GM18519 (cell line): ENCODE results near the gene RBM20.
"Not testable (repeated sequence)": the region's sequence is repeated elsewhere in the genome, so short reads cannot be mapped to it uniquely, and the experiment has no call there.

ENCODE experiments used
- ATAC-seq: cut with Tn5 transposase; IDR thresholded peaks from one replicate; pipeline ENCODE4 v1.9.1; 2021; ENCODE audit warnings: mild to moderate bottlenecking, moderate library complexity; ENCODE audit not compliant: unreplicated experiment, low FRiP score

RBM20 gene

DNA sequence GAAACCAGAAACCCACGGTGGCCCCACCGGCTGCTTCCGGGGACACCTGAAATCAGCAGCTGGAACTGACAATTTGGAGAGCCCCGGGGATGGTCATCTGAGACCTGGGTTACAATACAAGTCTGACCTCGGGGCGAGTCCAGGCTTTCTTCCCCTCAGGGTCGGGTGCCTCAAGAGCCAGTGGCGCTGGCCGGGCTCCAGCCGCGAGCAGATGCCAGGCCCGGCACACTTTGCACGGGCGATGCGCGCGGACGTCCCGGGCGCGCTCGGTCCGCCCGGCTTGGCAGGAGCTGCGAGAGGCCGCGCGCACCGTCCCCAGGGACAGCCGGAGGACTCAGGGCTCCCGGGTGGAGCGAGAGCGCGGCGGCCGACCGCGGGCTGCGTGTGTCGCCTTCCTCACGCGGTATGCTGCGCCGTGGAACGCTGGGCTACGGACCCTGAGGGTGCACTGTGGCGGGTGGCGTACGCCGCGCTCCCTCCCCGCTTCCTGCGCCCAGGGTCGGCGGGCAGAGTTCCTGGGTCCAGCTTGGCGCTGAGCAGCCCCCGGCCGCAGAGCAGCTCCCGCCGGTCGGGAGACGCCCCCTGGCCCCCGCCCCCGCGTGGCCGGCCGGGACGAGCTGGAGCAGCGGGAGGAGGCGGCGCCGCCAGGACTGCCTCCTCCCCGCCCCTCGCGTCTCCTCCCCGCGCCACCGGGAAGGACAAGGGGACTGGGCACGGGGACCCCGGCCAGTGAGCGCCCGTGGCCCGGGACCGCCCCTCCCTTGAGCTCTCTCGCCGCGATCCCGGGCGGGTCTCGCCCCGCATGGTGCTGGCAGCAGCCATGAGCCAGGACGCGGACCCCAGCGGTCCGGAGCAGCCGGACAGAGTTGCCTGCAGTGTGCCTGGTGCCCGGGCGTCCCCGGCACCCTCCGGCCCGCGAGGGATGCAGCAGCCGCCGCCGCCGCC lies at the start of gene RBM20:
Gene RBM20, plus strand, starts transcription at position 684 of the 945 bp plus-strand sequence. Its CDS starts 119 bp downstream, at position 803.
- ATAC-seq: no peak

DNA sequence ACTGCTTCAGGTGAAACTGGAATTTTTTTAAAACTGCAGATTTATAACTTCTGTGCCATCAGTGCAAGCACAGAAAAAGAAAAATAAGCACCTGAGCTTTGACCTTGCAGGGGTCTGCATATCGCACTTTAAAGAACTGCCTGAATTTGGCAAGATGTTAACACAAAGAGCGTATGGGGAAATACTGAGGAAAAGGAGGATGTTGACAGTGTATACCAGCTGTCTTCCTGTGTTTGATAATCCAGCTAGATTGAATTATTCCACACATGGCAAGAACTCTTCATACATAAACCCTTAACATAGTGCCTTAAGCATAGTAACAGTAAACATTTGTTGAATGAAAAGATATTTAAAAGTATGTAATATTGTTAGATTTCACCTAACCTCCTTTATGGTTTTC lies 46.7 kb upstream of the RBM20 start:
- no peak for ATAC-seq

DNA sequence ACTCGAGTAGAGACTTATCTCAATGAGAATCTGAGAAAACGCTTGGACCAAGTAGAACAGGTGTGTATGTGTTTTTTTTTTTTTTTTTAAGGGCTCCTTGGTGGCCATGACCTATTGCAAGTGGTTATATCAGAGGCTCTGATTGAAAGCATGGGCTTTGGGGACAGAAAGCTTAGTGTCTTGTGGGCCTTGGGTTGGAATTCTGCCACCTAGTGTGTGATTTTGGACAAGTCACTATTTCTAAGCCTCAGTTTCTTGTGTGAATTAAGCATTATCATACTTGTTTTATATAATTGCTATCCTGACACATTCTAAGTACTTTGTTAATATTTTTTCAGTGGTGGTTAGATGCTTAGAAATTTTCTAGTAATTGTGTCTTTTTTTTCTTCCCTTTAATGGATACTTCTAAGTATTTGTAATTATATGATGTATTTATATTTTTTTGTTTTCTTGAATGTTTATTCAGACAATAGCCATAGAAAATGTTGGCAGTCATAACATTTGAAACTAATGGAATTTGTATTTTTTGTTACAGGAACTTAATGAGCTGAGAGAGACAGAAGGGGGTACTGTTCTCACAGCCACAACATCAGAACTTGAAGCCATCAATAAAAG lies 43.5 kb upstream of the RBM20 start:
- peak; percentile 57 for ATAC-seq

DNA sequence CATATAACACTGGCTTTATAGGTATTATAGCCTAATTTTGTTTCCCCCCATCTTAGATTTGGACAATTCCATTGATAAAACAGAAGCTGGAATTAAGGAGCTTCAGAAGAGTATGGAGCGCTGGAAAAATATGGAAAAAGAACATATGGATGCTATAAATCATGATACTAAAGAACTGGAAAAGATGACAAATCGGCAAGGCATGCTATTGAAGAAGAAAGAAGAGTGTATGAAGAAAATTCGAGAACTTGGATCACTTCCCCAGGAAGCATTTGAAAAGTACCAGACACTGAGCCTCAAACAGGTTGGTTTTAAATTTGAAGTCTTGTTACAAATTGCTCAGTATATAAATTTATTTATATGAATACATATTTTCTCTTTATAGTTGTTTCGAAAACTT lies 42.6 kb upstream of the RBM20 start:
- no peak for ATAC-seq

DNA sequence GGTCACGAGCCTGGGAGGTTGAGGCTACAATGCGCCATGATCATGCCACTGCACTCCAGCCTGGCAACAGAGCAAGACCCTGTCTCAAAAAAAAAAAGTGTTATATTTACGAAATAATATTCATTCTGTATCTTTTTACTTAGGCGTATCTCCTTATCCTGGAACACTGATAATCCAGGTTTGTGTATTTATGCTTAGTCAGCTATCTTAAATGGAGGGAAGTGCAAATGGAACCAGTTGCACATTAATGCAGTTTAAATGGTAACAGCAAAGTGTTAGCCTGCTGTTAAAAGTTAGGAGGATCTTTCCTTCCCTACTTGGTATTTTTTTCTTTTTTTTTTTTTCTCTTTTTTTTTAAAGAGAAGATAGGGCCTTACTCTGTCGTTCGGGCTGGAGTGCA lies 36.0 kb upstream of the RBM20 start:
- ATAC-seq: no peak

- no peak for ATAC-seq
Observed at GRCh38 chr10:110609605-110610004, 34.5 kb upstream of the RBM20 start.

- no peak for ATAC-seq
Observed at GRCh38 chr10:110610308-110610774, 33.8 kb upstream of the RBM20 start.

- ATAC-seq: not testable (repeated sequence)
Observed at GRCh38 chr10:110610781-110611180, 33.4 kb upstream of the RBM20 start.

GRCh38 chr10:110612087-110612486 lies 32.0 kb upstream of the RBM20 start:
- no peak for ATAC-seq

DNA sequence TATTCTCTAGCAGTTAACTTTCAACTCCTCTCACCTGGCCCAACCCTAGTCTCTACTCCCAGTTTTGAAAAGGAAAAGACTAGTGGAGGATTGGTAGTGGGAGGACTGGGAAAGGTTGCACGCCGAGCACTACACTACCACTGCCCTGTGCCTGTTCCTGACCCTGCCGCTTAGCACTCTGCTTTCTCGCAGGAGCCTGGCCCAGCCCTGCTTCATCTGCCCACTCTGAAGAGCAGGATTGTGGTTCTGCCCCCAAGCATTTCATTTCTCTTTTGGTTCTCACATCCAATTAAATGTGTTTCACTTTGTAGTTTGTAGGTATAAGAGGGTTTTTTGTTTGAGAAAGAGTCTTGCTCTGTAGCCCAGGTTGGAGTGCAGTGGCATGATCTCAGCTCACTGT lies 31.5 kb upstream of the RBM20 start:
- ATAC-seq: no peak

DNA sequence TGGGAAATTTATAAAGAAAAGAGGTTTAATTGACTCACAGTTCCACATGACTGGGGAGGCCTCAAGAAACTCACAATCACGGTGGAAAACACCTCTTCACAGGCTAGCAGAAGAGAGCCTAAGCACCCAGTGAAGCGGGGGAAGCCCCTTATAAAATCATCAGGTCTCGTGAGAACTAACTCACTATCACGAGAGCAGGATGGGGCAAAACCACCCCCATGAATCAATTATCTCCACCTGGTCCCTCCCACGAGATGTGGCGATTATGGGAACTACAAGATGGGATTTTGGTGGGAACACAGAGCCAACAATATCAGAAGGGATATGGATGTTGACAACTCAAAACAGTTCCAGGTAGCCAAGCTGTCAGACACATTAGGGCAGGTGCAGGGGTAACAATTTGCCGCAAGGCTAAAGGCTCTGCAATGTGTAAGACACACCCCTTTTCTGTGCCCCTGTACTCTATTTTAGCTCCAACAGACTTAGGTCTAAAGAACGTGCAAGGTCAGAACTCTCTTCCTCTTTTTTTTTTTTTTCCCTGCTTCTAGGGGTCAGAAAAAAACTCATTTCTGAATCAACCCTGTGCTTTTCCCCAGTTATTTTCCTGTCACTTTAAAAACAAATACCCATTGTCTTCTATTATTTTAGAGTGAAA lies 30.7 kb upstream of the RBM20 start:
- ATAC-seq: peak; percentile 18

- ATAC-seq: peak; percentile 41
Observed at GRCh38 chr10:110613996-110614495, 30.1 kb upstream of the RBM20 start.

DNA sequence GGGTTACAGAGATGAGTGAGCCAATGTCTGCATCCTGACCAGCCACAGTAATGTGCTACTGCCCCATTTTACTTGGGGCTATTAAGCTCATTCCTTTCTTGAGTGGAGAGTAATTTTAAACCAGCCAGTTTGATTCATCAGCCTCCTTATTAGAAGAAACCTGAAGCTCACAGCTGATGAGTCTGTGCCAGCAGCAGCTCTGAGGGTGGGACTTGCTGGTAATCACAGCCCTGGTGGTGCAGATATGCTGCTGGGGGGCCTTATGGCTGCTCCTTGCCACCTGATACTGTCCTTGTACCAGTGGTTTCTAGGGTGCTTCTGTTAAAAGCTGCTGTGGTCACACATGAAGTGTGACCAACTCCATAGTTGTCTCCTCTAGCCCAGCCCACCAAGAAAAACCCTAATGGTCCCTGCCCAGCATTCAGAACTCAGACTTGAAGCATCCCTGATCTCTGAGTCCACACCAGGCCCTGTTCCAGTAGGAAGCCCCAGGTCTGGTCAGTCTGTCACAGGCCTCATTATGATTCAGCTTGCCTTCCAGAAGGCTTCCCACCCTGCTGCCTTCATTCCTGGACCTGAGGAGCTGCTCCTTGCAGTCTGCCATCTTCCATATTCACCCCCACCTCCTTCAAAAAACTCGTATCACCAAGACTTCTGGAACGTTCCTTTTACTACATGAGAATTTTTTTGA lies 28.9 kb upstream of the RBM20 start:
- no peak for ATAC-seq

GRCh38 chr10:110616493-110617033 lies 27.6 kb upstream of the RBM20 start:
- no peak for ATAC-seq

DNA sequence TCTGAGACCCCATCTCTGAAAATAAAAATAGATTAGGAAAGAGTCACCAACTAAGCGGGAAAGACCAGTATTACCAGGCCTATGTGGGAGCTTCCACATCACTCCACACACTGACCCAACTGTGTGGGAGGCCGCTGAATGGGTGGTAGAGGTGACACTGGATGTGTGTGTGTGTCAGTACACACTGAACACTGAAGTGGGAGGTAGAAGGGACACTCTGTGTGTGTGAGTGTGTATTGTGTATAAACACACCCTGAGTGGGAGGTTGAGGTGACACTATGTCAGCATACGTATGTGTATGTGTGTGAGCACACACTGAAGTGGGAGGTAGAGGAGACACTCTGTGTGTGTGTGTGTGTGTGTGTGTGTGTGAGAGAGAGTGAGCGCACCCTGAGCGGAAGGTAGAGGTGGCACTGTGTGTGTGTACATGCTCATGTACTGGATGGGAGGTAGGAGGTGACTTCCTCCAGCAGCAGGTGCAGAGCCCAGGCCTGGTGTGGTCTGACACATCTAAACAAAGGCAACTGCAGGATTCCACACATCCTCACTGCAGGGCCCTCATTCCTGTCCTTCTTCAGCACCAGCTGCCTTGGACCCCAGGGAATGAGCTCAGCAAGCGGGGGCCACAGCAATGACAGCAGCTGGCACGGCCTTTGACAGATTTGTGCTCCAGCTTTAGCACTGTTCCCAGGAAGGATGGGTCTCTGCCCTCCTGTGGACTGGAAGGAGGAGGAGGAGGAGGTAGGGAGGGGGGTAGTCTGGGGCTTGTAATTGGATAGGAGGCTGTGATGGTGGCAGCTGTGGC lies 26.5 kb upstream of the RBM20 start:
- no peak for ATAC-seq

GRCh38 chr10:110618230-110618610 lies 25.9 kb upstream of the RBM20 start:
- ATAC-seq: no peak

GRCh38 chr10:110619514-110620397 lies 24.4 kb upstream of the RBM20 start:
- no peak for ATAC-seq

DNA sequence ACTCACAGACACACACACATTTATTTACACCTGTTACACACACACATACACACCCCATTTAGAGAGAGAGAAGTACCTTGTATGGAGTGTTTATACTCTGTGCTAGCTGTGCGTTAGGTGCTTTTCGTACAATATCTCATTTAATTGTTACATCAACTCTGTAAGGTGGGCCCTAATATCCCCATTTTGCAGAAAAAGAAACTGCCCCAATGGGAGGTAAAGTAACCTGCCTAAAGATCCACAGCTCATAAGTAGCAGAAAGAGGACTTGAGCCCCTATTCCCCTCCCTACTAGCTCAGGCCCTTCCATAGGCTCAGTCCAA lies 23.8 kb upstream of the RBM20 start:
- no peak for ATAC-seq

DNA sequence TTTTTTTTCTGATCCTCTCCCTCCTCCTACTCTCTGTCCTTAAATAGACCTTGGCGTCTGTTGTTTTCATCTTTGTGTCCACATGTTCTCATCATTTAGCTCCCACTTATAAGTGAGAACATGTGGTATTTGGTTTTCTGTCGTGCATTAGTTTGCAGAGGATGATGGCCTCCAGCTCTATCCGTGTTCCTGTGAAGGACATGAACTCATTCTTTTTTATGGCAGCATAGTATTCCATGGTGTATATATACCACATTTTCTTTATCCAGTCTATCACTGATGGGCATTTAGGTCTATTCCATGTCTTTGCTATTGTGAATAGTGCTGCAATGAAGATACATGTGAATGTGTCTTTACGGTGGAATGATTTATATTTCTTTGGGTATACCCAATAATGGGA lies 20.8 kb upstream of the RBM20 start:
- not testable (repeated sequence) for ATAC-seq
